Pancreas (tissue), 10 donors: ENCODE data around the gene HMG20B. TPM values are rescaled to one million over a fixed set of nuclear protein-coding genes. Genes with fewer than 3 reads are reported as not detected.

Source experiments
- ATAC-seq, 4 donors: fragments of 200-7000 bp; cut with Tn5 transposase; one replicate each; pipeline versions ENCODE4 v1.8.0 to v1.9.1; 2020; ENCODE audit warnings: mild to moderate bottlenecking in 4 of 4, moderate library complexity in 4 of 4
- DNase-seq, 6 donors: peaks; one replicate each; pipeline ENCODE4 v3.0.0-alpha.2; 2020
- FAIRE-seq: peaks from 2 replicates; lab custom pipeline; 2012; peaks lifted over from hg19 to GRCh38; lab: Jason Lieb, UNC
- H3K27ac ChIP-seq, 4 donors: fragments of 200-600 bp; sonication (generic); 1 replicate in 3 of 4; 2 replicates in 1 of 4; pipeline versions ENCODE4 v1.5.0 to v1.8.0; 2020
- H3K27me3 ChIP-seq, 4 donors: fragments of 200-600 bp; one replicate each; pipeline ENCODE4 v1.8.0; 2021
- H3K36me3 ChIP-seq, 3 donors: fragments of 200-600 bp; sonication (generic) in 1 of 3; one replicate each; pipeline versions ENCODE4 v1.5.0 to v1.8.0; 2020 to 2021
- H3K4me1 ChIP-seq, 3 donors: fragments of 200-600 bp; one replicate each; pipeline ENCODE4 v1.8.0; 2021
- H3K4me3 ChIP-seq, 4 donors: fragments of 200-600 bp; sonication (generic) in 2 of 4; one replicate each; pipeline versions ENCODE4 v1.5.0 to v1.8.0; 2020 to 2021
- H3K9me3 ChIP-seq, 4 donors: fragments of 200-600 bp; one replicate each; pipeline ENCODE4 v1.8.0; 2021
- CTCF ChIP-seq, 4 donors: fragments of 200-600 bp; sonication (generic) in 3 of 4; IDR thresholded peaks; one replicate each; pipeline versions ENCODE4 v1.5.0 to v1.8.0; 2021; ENCODE audit warnings: antibody characterized with exemption in 4 of 4
- WGBS, 2 donors: extraction: QIAGEN DNeasy Blood & Tissue Kit; methylation state at CpG; one replicate each; pipeline ENCODE4 v1.1.7; 2013; 5-methylcytosine and 5-hydroxymethylcytosine counted together
- intact Hi-C, 3 donors: fragments of 100-400 bp; cut with DNase I; formaldehyde crosslinking; loops; one replicate each; pipeline versions ENCODE4 v1.11.1 to v1.14.2; 2022
- polyA plus RNA-seq, 2 donors: library from polyadenylated mRNA; stranded (reverse); fragments of 200-250 nt; gene quantifications; one replicate each; pipeline ENCODE4 v1.2.3, GENCODE V29; 2013
- total RNA-seq, 6 donors: library from RNA; stranded (reverse); fragmentation: NEBNext Ultra II Directional in 4 of 6; extraction: Animal tissue kit (Norgen Biotek cat#: 25700) in 4 of 6; gene quantifications; one replicate each; pipeline versions ENCODE4 v1.2.1 to v1.2.4, GENCODE V29; 2021 to 2023
- donor health status: healthy with polysubstance abuse.
- donor health status: DM: no; HTN: no; CAD: no; lungs with moderate emphysema.
- donor health status: DM: no; HTN: no; CAD: no.
- donor health status: control.
- donor health status: control.
- donor health status: Bipolar disorder and iron deficiency.
- donor health status: DM: yes; HTN: yes; CAD: no.
- donor health status: DM: no; HTN: no; CAD: no.
- donor health status: DM: no; HTN: no; CAD: no.
- donor health status: DM: yes; HTN: yes; CAD: no.

HMG20B gene
- total and polyA plus RNA-seq, 8 donors: 26.3 to 102 (median 31.7) TPM

DNA sequence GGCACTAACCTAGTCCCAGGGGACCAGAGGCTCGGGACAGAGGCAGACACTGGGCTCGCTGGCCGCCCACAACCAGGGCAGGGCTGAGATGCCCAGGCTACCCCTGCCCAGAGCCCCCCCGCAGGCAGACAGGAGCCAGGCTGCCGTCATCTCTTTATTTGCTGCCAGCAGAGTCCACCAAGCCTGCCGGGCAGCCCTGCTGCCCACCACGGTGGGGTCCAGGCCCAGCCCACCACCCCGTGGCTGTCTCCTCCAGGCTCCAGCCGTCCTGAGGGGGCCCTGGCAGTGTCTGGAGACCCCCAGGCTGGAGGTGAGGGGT lies 28.7 kb upstream of the HMG20B start:
- no peak for TF ChIP-seq CTCF (IDR thresholded peaks at IDR 0.05)
- FAIRE-seq: no peak
- Histone ChIP-seq H3K4me1 (no peaks in the 10 kb centered on the region), H3K27me3 (no peaks in the 10 kb centered on the region), H3K4me3 (no peak overlapping the region), H3K36me3 (no peaks in the 10 kb centered on the region), H3K27ac (no peak overlapping the region), H3K9me3 (no peaks in the 10 kb centered on the region)
- WGBS, 2 donors: 85 to 86% methylated on average over 9 of the region's 9 CpGs
- ATAC-seq: no peak
- peak in 2 of 6 donors; percentile 33 to 67 for DNase-seq
- intact Hi-C loops: no loop called here

DNA sequence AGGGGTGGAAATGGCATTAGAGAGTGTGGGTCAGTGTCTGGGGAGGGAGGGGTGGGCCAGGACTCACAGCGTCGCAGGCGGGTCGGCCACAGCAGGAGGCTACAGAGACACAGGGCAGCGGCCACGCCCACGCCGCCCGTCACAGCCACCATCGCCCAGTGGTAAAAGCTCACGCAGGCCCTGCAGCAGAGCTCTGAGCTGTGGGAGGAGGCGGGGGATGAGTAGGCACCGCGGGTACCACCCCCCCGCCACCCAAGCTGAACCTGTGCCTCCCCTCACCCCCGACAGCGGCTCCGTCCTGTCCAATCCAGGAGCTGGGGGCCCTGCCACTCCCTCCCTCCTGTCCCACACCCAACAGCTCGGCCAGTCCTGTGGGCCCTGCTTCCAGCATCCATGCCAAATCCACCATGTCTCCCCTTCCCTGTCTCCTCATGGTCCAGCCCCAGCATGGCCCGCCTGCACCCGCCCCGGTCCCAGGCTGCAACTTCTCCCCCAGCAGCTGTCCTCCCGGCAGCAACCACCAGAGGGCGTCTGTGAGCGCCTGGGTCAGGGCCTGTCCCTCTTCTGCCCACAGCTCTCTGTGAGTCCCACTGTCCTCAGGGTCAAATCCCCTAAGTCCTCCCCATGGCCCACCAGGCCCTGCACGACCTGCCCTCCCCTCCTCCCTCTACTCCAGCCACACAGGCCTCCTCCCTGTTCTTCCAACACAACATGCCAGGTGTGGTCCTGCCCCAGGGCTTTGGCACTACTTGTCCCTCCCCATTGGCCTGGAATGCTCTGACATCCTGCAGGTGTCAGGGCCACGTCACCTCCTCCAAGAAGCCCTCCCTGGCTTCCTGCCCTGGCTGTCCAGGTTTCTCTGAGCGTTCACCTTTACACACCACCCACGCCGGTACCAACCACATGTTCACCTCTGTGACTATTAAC lies 27.7 kb upstream of the HMG20B start:
- H3K27ac ChIP-seq: no peak overlapping the region
- WGBS, 2 donors: 64% methylated on average over 27 to 30 of the region's 30 CpGs
- no peaks in the 10 kb centered on the region for H3K36me3 ChIP-seq
- no peaks in the 10 kb centered on the region for H3K9me3 ChIP-seq
- peak; percentile 81 to 95 (median 90) for TF ChIP-seq CTCF (IDR thresholded peaks at IDR 0.05)
- H3K27me3 ChIP-seq: no peaks in the 10 kb centered on the region
- no peak for FAIRE-seq
- H3K4me3 ChIP-seq: no peak overlapping the region
- intact Hi-C loops: no loop called here
- peak; percentile 57 to 83 (median 74) for ATAC-seq
- H3K4me1 ChIP-seq: no peaks in the 10 kb centered on the region
- DNase-seq: peak; percentile 50 to 95 (median 80)

DNA sequence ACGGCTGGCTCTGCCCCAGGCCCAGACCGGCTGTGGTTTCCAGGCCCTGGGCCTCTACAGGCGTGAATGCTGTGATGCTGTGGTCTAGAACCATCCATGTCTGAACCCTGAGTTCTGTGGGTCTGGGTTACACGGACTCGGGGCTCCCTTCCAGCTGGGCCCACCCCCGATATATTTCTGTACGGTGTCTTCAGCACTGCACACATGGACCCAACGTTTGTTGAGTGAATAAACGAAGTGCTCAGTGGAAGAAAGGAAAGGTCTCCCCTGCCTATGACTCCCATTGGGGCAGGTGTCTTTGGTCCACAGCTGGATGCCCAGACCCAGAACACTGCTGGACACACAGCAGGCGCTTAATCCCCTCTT lies 27.1 kb upstream of the HMG20B start:
- no peaks in the 10 kb centered on the region for H3K36me3 ChIP-seq
- H3K4me3 ChIP-seq: no peak overlapping the region
- intact Hi-C loops: no loop called here
- no peak for TF ChIP-seq CTCF (IDR thresholded peaks at IDR 0.05)
- H3K27me3 ChIP-seq: no peaks in the 10 kb centered on the region
- DNase-seq: no peak
- no peaks in the 10 kb centered on the region for H3K9me3 ChIP-seq
- H3K4me1 ChIP-seq: no peaks in the 10 kb centered on the region
- no peak for FAIRE-seq
- no peak overlapping the region for H3K27ac ChIP-seq
- WGBS, 2 donors: 75 to 76% methylated on average over 10 of the region's 10 CpGs
- ATAC-seq: no peak

- H3K27ac ChIP-seq: no peak overlapping the region
- peak in 1 of 6 donors; percentile 75 for DNase-seq
- no peak for ATAC-seq
- no peaks in the 10 kb centered on the region for H3K27me3 ChIP-seq
- 89 to 93% methylated on average over 23 of the region's 23 CpGs for WGBS, 2 donors
- no peaks in the 10 kb centered on the region for H3K9me3 ChIP-seq
- no peak overlapping the region for H3K4me3 ChIP-seq
- FAIRE-seq: no peak
- no peaks in the 10 kb centered on the region for H3K4me1 ChIP-seq
- no peaks in the 10 kb centered on the region for H3K36me3 ChIP-seq
- intact Hi-C loops: no loop called here
- TF ChIP-seq CTCF (IDR thresholded peaks at IDR 0.05): no peak
These were observed 26.6 kb upstream of the HMG20B start for GRCh38 chr19:3546119-3546518.

DNA sequence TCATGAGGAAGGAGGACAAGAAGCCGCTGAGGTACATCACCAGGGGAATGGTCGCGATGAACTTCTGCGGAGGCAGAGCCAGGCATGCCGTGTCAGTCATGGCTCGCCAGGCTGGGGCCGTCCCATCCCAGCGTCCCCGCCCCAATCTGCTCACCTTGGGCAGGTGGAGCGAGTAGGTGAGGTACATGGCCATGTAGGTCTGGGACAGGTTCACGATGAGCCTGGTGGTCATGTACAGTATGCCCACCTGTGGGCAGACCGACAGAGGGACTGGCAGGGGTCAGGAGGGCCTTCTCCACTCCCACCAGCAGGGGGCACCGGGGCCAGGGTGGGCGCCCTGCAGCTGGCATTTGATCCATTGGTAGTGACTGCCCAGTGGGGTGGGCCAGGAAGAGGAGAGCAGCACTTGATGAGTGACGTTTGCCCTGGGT lies 25.4 kb upstream of the HMG20B start:
- H3K9me3 ChIP-seq: no peaks in the 10 kb centered on the region
- no peaks in the 10 kb centered on the region for H3K4me1 ChIP-seq
- intact Hi-C loops: no loop called here
- FAIRE-seq (no peak), DNase-seq (no peak), ATAC-seq (no peak)
- no peaks in the 10 kb centered on the region for H3K36me3 ChIP-seq
- H3K27ac ChIP-seq: no peak overlapping the region
- peak in 2 of 4 donors; percentile 10 to 19 for TF ChIP-seq CTCF (IDR thresholded peaks at IDR 0.05)
- WGBS, 2 donors: 85 to 90% methylated on average over 15 of the region's 15 CpGs
- H3K27me3 ChIP-seq: no peaks in the 10 kb centered on the region
- H3K4me3 ChIP-seq: no peak overlapping the region
